HEK293 (cell line): ENCODE data around the gene SULF2.

Experiments
- ZNF146 ChIP-seq: fragments of 450-650 bp; formaldehyde crosslinking; IDR thresholded peaks from 2 replicates; pipeline ENCODE4 v1.5.1; 2016; ENCODE audit warnings: missing biosample characterization, missing genetic modification characterization
- ZNF184 ChIP-seq: fragments of 450-650 bp; IDR thresholded peaks from 2 replicates; pipeline ENCODE4 v1.5.1; 2018; ENCODE audit warnings: missing biosample characterization, mild to moderate bottlenecking, missing genetic modification characterization
- ZNF274 ChIP-seq, 2 experiments: fragments of 200-500 bp in 1 of 2; fragments of 450-650 bp in 1 of 2; sonication (Bioruptor generic) in 1 of 2; formaldehyde crosslinking in 1 of 2; IDR thresholded peaks; 2 replicates each; pipeline versions ENCODE4 v1.5.1 to v1.6.1; 2014 to 2016; ENCODE audit warnings: borderline replicate concordance in 1 of 2, inconsistent platforms in 1 of 2, low read length in 1 of 2, missing biosample characterization in 1 of 2, missing genetic modification characterization in 1 of 2
- ZNF558 ChIP-seq: fragments of 450-650 bp; formaldehyde crosslinking; IDR thresholded peaks from 2 replicates; pipeline ENCODE4 v1.5.1; 2016; ENCODE audit warnings: missing biosample characterization, missing genetic modification characterization
- ZNF777 ChIP-seq: fragments of 450-650 bp; formaldehyde crosslinking; IDR thresholded peaks from 2 replicates; pipeline ENCODE4 v1.5.1; 2017; ENCODE audit warnings: missing biosample characterization, missing genetic modification characterization, borderline replicate concordance
- TF ChIP-seq, protein P1 (sequence below): fragments of 450-650 bp; formaldehyde crosslinking; IDR thresholded peaks from 2 replicates; pipeline ENCODE4 v1.5.1; 2016; ENCODE audit warnings: missing biosample characterization, missing genetic modification characterization
- TF ChIP-seq, protein P2 (sequence below): fragments of 450-650 bp; formaldehyde crosslinking; IDR thresholded peaks from 2 replicates; pipeline ENCODE4 v1.5.1; 2016; ENCODE audit warnings: missing biosample characterization, missing genetic modification characterization

DNA sequence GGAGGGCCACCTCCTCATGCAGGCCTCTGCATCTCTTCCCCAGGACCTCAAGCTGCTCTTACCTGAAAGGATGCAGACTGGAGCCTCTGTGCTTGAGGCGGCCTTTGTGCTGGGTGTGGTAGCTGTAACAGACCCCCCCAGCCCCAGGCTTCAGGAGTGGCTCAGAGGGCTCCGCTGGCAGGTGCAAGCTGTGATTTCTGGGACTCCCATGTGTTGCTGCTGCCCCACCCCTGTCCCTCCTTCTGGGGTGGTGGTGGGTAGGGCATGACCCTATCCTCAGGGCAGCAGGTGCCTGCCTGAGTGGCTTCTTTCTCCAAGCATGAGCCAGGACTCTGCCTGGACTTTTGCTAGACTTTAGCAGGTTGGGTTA is 121.2 kb downstream of the SULF2 start:
- TF ChIP-seq, protein P1, sequence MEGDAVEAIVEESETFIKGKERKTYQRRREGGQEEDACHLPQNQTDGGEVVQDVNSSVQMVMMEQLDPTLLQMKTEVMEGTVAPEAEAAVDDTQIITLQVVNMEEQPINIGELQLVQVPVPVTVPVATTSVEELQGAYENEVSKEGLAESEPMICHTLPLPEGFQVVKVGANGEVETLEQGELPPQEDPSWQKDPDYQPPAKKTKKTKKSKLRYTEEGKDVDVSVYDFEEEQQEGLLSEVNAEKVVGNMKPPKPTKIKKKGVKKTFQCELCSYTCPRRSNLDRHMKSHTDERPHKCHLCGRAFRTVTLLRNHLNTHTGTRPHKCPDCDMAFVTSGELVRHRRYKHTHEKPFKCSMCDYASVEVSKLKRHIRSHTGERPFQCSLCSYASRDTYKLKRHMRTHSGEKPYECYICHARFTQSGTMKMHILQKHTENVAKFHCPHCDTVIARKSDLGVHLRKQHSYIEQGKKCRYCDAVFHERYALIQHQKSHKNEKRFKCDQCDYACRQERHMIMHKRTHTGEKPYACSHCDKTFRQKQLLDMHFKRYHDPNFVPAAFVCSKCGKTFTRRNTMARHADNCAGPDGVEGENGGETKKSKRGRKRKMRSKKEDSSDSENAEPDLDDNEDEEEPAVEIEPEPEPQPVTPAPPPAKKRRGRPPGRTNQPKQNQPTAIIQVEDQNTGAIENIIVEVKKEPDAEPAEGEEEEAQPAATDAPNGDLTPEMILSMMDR, result no peak
- TF ChIP-seq ZNF777 (tag by site-specific recombination), result no peak
- TF ChIP-seq, protein P2, sequence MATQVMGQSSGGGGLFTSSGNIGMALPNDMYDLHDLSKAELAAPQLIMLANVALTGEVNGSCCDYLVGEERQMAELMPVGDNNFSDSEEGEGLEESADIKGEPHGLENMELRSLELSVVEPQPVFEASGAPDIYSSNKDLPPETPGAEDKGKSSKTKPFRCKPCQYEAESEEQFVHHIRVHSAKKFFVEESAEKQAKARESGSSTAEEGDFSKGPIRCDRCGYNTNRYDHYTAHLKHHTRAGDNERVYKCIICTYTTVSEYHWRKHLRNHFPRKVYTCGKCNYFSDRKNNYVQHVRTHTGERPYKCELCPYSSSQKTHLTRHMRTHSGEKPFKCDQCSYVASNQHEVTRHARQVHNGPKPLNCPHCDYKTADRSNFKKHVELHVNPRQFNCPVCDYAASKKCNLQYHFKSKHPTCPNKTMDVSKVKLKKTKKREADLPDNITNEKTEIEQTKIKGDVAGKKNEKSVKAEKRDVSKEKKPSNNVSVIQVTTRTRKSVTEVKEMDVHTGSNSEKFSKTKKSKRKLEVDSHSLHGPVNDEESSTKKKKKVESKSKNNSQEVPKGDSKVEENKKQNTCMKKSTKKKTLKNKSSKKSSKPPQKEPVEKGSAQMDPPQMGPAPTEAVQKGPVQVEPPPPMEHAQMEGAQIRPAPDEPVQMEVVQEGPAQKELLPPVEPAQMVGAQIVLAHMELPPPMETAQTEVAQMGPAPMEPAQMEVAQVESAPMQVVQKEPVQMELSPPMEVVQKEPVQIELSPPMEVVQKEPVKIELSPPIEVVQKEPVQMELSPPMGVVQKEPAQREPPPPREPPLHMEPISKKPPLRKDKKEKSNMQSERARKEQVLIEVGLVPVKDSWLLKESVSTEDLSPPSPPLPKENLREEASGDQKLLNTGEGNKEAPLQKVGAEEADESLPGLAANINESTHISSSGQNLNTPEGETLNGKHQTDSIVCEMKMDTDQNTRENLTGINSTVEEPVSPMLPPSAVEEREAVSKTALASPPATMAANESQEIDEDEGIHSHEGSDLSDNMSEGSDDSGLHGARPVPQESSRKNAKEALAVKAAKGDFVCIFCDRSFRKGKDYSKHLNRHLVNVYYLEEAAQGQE (tag by site-specific recombination), result no peak
- no peak for TF ChIP-seq ZNF184 (tag by site-specific recombination)
- TF ChIP-seq ZNF274 (IDR thresholded peaks at IDR 0.05; ENCODE audit: low read length), result no peak
- TF ChIP-seq ZNF274 (tag by site-specific recombination; IDR thresholded peaks at IDR 0.05; ENCODE audit: borderline replicate concordance), result no peak
- TF ChIP-seq ZNF146 (tag by site-specific recombination), result no peak
- TF ChIP-seq ZNF558 (tag by site-specific recombination), result no peak
